ENCODE results near the gene HSD11B1.
"Not testable (repeated sequence)": the region's sequence is repeated elsewhere in the genome, so short reads cannot be mapped to it uniquely, and the experiment has no call there.

The HSD11B1 gene

GRCh38 chr1:209691237-209691636 lies 13.4 kb upstream of the HSD11B1 start:
- no peak for DNase-seq (ENCODE audit: low spot score)

- no peak for DNase-seq (ENCODE audit: low spot score)
Observed at GRCh38 chr1:209692296-209692695, 12.3 kb upstream of the HSD11B1 start.

- peak; percentile 82 for DNase-seq (ENCODE audit: low spot score)
Observed at GRCh38 chr1:209692745-209693504, 11.7 kb upstream of the HSD11B1 start.

GRCh38 chr1:209696673-209697072 lies 8.0 kb upstream of the HSD11B1 start:
- DNase-seq (ENCODE audit: low spot score) = no peak

- DNase-seq (ENCODE audit: low spot score) = no peak
Observed at GRCh38 chr1:209697126-209697525, 7.5 kb upstream of the HSD11B1 start.

GRCh38 chr1:209700686-209701085 lies 4.0 kb upstream of the HSD11B1 start:
- DNase-seq (ENCODE audit: low spot score) = not testable (repeated sequence)

- no peak for DNase-seq (ENCODE audit: low spot score)
Observed at GRCh38 chr1:209702832-209703231, 1.8 kb upstream of the HSD11B1 start.

- no peak for DNase-seq (ENCODE audit: low spot score)
Observed at GRCh38 chr1:209703834-209704504, 677 bp upstream of the HSD11B1 start.

- DNase-seq (ENCODE audit: low spot score) = no peak
Observed at GRCh38 chr1:209705033-209705598, 470 bp downstream of the HSD11B1 start.

- DNase-seq (ENCODE audit: low spot score) = no peak
Observed at GRCh38 chr1:209706622-209707021, 2.0 kb downstream of the HSD11B1 start.

- DNase-seq (ENCODE audit: low spot score) = no peak
Observed at GRCh38 chr1:209707308-209707707, 2.7 kb downstream of the HSD11B1 start.

GRCh38 chr1:209708297-209708696 lies 3.7 kb downstream of the HSD11B1 start:
- DNase-seq (ENCODE audit: low spot score) = no peak

- no peak for DNase-seq (ENCODE audit: low spot score)
Observed at GRCh38 chr1:209710093-209710492, 5.4 kb downstream of the HSD11B1 start.

GRCh38 chr1:209710847-209711246 lies 6.2 kb downstream of the HSD11B1 start:
- DNase-seq (ENCODE audit: low spot score) = no peak

GRCh38 chr1:209714338-209714737 lies 9.7 kb downstream of the HSD11B1 start:
- no peak for DNase-seq (ENCODE audit: low spot score)

GRCh38 chr1:209715314-209715713 lies 10.7 kb downstream of the HSD11B1 start:
- DNase-seq (ENCODE audit: low spot score) = no peak

- DNase-seq (ENCODE audit: low spot score) = no peak
Observed at GRCh38 chr1:209717818-209718217, 13.2 kb downstream of the HSD11B1 start.

GRCh38 chr1:209720326-209720725 lies 15.7 kb downstream of the HSD11B1 start:
- DNase-seq (ENCODE audit: low spot score) = no peak

- DNase-seq (ENCODE audit: low spot score) = no peak
Observed at GRCh38 chr1:209720826-209721225, 16.2 kb downstream of the HSD11B1 start.

- DNase-seq (ENCODE audit: low spot score) = no peak
Observed at GRCh38 chr1:209721323-209721722, 16.7 kb downstream of the HSD11B1 start.

GRCh38 chr1:209723265-209723664 lies 18.6 kb downstream of the HSD11B1 start:
- no peak for DNase-seq (ENCODE audit: low spot score)

- DNase-seq (ENCODE audit: low spot score) = no peak
Observed at GRCh38 chr1:209723756-209724693, 19.4 kb downstream of the HSD11B1 start.

All from hematopoietic multipotent progenitor cell treated with erythropoietin and hydrocortisone succinate and interleukin-3 and kit ligand, for 17 days (in vitro differentiated cells).